ENCODE results near the gene DNAJA4.

DNAJA4 gene

DNA sequence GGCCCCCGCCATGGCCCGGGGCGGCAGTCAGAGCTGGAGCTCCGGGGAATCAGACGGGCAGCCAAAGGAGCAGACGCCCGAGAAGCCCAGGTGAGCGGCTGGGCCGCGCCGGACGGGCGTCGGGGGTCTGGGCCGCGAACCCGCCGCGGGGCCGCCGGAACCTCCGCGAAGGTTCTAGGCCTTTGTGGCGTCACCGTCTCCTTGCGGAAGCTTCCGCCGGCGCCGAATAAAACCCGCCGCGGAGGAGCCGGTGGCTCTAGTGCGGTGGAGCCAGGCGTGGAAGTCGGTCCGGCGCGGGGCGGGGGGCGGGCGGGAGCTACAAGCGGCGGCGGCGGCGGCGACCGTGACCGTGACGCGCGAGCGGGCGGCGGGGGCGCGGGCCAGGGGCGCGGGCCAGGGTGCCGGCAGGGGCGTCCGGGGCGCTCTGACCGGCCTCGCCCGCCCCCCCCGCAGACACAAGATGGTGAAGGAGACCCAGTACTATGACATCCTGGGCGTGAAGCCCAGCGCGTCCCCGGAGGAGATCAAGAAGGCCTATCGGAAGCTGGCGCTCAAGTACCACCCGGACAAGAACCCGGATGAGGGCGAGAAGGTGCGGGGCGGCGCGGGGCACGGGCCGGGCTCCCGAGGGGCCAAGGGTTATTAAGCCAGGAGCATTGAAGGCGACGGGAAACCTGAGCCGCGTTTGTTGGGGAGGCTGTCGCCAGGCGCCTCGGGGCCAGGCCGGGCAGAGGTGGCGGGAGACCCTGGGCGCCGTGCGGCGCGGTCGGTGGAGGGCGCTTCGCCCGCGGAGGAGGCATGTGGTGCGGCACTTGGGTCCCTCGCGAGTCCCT, at the start of gene DNAJA4:
DNAJA4 (plus strand) TSS at position 259 of the 833 bp plus-strand sequence; CDS start at position 461, 202 bp downstream.
- DNase-seq: no peak

DNA sequence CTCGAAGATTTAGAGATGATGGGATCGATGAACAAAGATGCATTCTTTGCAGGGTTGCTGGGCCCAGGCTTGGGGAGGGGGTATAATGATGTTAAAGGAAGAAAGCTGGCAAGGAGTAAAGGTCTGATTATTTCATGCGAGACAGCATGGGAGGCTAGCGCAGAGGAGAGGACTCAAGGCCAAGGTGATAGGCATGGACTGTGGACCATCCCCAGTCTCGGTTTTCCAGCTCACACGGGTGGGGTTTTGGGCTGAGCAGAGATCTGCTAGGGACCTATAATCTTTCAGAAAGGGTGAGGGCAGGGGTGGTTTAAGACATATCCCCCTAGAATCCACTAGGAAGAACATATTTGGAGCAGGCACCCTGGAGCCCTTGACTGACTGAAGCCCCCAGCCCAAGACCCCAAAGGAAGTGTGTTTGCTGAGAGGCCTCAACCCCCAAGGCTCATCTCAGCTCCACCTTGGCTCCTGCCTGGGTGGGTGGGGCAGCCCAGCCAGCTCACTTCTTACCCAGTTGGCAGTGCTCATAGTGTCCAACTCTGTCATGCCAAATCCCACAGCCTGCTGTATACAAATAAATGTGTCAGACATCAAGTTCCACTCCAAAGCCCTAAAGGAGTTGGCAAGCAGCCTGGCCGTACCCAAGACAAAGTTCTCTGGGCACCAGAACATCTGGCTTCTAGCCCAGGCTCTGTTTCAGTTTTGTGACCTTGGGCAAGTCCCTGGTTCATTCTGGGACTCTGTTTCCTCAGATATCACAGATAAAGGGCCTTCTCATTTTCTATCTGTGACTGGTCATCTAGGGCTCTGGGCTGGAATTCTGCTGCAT, 47.9 kb upstream of the DNAJA4 start:
- no peak for DNase-seq

DNA sequence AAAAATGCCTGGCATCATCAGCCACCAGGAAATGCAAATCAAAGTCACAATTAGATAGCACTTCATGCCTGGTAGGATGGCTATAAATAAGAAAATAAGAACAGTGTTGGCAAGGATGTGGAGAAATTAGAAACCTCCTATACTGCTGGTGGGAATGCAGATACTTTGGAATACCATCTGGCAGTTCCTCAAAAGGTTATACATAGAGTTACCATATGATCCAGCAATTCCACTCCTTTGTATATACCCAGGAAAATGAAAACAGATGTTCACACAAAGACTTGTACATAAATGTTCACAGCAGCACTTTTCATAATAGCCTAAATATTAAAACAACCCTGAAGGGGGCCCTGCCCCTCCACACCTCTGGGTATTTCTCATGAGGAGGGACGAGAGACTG, 43.6 kb upstream of the DNAJA4 start:
- no peak for DNase-seq

- DNase-seq: no peak
These were observed 41.5 kb upstream of the DNAJA4 start for GRCh38 chr15:78222745-78223395.

DNA sequence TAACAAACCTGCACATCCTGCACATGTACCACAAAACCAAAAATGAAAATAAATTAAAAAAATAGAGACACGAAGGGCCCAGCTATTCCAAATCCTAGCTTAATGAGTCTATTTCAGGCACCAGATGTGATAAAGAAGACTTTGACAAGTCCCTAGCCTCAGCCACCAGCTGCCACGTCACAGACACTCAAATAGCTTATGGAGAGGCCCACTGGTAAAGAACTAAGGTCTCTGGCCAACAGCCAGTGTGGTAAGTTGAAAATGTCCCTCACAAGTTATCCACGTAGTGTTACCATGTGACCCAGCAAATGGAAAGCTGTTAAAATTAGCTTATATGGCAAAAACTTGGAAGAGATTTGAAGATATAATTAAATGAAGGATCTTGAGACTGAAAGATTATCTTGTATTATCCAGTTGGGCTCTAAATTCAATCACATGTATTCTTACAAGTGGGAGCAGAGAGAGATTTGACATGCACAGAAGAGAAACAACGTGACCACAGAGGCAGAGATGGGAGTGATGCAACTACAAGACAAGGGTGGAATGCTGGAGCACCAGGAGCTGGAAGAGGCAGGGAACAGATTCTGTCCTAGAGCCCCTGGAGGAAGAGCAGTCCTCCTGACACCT, 40.9 kb upstream of the DNAJA4 start:
- DNase-seq: no peak

DNA sequence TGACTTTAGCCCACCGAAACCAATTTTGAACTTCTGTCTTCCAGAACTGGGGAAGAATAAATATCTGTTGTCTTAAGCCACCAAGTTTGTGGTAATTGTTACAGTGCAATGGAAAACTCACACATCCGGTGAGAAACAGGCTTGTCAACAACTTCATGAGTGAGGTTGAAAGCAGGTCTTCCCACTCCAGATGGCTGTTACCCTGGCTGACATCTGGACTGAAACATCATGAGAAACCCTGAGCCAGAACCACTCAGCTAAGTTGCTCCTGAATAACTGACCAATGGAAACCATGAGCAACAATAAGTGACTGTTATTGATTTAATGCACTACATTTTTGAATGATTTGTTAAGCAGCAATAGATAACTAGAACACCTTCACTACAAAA, 40.3 kb upstream of the DNAJA4 start:
- DNase-seq: no peak

DNA sequence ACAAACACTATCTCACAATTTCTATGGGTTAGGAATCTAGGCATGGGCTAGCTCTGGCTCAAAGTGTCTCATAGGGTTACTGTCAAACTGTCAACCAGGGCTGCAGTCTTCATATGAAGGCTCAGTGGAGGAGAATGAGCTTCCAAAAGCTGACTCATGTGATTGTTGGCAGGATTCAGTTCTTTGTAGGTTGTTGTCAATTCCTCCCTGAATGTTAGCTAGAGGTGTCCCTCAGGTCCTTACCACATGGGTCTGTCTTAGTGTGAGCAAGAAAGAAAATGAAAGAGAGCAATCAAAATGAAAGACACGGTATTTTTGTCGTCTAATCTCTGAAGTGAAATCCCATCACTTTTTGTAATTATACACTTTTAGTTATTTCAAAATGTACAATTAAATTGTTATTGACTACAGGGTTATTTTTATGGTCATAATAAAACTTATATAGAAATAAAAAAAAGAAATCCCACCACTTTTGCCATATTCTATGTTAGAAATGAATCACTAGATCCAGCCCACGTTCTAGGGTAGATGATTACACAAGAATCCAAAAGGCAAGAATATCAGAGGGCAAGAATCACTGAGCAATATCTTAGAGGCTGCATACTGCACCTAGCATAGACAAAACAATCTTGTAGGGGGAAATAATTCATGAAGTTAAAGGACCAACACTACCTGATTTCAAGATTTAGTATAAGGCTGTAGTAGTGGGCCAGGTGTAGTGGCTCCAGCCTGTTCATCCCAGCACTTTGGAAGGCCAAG, 38.4 kb upstream of the DNAJA4 start:
- DNase-seq: no peak

DNA sequence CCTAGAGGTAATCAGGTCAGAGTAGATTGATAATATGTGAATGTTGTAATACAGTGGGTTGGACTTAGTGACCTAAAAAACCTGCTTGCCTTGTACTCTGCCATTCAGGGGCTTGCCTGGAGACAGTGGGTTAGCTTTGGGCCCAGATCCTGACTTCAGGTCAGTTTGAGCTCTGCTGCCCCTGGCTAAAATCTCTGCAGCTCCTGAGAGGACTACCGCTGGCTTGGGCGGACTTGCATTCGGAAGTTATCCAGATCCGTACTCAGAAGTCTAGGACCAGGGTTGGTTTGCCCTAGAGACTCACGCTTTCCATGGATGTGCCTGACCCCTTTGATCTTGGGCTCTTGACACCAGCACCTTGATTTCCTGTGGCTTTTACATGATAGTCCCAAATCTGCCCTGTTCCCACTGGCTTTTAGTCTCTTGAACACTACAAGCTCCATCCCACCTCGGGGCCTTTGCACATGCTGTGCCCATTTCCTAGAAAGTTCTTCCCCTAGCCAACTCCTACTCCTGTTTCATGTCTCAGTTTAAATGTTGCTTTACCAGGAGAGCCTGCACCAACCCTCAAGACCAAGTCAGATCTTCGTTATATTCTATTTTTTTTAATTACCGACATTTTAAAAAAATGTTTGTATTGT, 35.9 kb upstream of the DNAJA4 start:
- DNase-seq: no peak

DNA sequence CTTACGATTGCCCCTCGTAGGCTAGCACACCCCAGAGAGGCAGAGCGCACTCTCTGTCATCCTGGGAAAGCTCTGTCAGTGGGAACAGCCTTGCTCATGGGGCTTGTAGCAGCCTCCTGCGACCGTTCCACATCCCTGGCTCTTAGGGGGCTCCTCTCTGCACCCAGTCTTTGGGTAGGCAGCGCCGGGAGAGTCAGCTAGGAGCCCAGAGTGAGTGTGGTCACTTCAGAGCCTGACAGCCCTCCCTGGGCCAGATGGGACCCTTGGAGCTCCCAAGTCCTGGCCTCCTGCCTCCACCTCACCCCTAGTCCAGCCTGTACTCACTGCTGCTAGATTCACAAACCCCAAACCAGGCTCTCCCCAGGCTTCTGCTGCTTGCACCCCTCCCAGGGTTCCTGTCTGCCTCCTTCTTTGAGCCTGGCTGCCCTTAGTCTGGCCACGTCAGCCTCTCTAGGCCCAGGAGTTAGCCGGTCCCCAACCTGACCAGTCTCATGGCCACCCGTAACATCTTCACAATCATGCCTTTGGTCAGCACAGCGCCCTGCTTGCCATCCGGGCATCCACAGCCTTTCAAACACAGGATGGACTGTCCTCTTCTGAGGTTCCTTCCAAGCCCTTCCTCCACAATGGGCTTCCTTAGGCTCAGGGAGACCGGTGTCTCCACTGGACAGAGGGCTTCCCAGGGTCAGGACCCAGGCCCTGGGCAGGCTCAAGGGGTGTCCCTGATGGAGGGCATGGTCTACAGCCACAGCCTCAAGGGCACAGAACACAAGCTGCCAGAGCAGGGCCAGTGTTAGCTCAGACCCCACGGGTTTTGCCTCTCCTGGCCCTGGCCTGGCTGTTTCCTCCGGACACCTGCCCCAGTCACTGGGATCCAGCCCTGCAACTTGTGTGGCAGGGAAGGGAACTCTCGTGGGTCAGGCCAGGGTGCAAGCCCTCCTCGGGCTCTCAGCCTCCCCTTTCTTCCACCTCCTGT, 34.6 kb upstream of the DNAJA4 start:
- no peak for DNase-seq

GRCh38 chr15:78232951-78233350, 31.4 kb upstream of the DNAJA4 start:
- DNase-seq: no peak

DNA sequence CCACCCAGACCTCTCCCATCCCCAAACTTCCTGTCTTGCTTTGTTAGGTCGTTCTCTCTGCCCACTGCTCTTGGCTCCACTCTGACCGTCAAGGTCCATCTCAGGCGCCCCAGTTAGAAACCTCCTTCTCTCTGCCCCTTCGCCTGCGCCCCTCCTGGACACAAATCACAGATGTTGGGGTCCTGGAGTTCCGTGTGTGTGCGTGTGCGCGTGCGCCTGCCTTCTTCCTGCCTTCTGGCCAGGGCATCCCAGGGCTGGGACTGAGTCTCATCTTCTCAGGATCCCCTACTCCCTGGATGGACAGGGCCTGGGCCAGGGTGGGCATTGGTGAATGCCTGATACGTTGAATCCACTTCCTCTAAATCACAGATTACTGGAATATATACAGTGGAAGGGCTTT, 30.9 kb upstream of the DNAJA4 start:
- no peak for DNase-seq

GRCh38 chr15:78234515-78235040, 29.8 kb upstream of the DNAJA4 start, which contains the start of gene ACSBG1:
Gene ACSBG1 (minus strand): TSS chr15:78234565. CDS start chr15:78234501, 64 bp downstream.
- DNase-seq: no peak

- DNase-seq: no peak
These were observed 27.9 kb upstream of the DNAJA4 start for GRCh38 chr15:78236491-78236890.

DNA sequence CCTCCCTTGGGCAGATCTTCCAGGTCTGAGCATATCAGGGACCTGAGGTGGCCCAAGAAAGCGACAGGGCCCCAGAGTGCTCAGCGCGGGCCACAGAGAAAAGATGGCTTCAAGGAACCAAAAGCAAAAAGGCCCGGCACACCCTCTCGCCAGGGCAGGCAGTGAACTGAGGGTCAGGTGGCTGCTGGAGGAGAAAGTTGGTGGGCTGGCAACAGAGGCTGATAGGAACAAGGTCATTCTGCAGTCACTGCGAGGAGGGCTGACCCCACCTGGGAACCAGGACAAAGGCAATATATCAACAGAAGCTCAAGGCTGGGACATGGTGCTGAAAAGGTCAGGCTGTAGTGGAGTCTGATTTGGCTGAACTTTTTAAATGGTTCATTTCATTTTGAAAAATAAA, 27.2 kb upstream of the DNAJA4 start:
- no peak for DNase-seq

GRCh38 chr15:78239811-78240210, 24.6 kb upstream of the DNAJA4 start:
- no peak for DNase-seq

DNA sequence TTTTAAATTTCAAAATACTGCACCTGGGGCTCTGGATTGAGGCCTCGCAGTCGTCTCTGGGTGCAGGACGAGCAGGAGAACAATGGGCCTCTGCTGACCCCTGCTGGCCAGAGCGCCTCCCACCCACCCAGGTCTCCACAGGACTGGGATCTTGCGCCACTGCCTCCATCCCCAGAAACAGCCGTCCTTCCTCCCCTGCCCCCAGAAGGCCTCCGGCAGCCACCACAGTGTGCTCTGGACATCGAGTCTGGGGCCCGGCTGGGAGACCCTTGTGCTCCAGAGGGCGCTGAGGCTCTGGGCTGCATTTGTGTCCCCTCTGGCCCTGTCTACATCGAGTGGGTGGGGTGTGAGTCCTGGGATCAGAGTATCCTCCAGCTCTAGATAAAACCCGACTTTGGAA, 23.3 kb upstream of the DNAJA4 start:
- peak; percentile 32 for DNase-seq

DNA sequence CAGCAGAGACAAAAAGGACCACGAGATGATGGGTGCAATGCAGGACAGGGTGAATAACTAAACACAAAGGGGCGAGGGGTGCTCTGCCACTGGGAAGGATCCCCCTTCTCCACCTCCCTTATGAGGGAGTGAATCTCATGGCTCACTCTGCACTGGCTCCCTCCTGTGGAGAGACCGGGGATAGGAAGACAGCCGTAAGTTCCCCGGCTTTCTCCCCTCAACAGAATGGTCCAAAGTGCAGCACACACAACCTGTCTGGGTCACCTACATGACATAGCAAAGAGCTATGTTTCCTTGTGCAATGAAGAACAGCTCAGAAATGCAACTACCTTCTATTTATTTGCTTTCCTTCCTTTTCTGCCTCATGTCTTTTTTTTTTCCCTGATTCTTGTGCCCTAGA, 22.2 kb upstream of the DNAJA4 start:
- no peak for DNase-seq

- DNase-seq: no peak
These were observed 21.3 kb upstream of the DNAJA4 start for GRCh38 chr15:78243058-78243457.

DNA sequence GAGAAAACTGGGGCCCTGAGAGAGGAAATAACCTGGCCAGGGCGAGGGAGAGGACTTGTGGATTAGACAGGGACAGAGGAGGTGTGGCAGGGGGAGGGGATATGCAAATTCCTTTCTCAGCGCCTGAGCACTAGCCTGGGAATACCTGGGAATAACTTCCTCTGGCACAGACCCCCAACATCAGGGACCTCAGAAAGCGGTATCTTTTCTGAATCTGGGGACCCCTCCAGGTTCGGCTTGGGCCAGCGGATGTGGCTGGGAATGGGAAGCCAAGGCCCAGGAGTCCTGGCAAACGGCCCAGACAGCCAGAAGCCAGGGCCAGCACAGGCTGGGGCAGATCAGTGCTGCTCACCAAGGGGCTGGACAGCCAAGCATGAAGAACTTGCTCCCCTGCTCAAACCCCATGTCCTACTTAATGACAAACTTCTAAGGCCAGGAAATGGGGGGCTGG, 20.8 kb upstream of the DNAJA4 start:
- no peak for DNase-seq

DNA sequence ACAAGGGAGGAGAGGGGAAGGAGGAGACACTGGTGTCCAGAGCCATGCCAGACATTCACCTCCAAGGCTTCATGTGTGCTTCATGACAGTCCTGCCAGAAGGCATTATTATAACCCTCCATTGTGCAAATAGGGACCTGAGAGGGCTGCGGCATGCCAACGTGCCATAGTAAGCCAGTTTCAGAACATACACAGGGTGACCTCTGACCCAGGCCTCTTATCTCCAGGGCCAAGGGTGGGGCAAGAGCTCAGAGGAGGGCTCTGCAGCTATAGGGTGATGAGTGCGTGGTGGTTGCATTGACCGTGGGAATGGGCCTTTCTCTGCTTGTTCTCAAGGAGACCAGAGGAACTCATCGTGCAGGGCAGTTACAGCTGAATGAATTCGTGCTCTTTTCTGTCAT, 20.3 kb upstream of the DNAJA4 start:
- DNase-seq: no peak
